Ascending aorta (tissue), 2 donors: Measurements from ENCODE around the gene AANAT. TPM values are rescaled to one million over a fixed set of nuclear protein-coding genes. Genes with fewer than 3 reads are reported as not detected.

ENCODE experiments used
- DNase-seq, 2 donors: peaks; one replicate each; pipeline ENCODE4 v3.0.0-alpha.2; 2019; ENCODE audit warnings: low spot score in 2 of 2
- H3K27ac ChIP-seq, 2 donors: fragments of 200-600 bp; sonication (generic); one replicate each; pipeline ENCODE4 v1.5.1; 2016 to 2017; ENCODE audit warnings: mild to moderate bottlenecking in 1 of 2
- H3K27me3 ChIP-seq: fragments of 200-600 bp; sonication (generic); one replicate; pipeline ENCODE4 v1.5.1; 2017
- H3K36me3 ChIP-seq, 2 donors: fragments of 200-600 bp; sonication (generic); one replicate each; pipeline ENCODE4 v1.5.1; 2016
- H3K4me1 ChIP-seq, 2 donors: fragments of 200-600 bp; sonication (generic); one replicate each; pipeline ENCODE4 v1.5.1; 2016 to 2017; ENCODE audit warnings: mild to moderate bottlenecking in 1 of 2
- H3K4me3 ChIP-seq, 2 donors: fragments of 200-600 bp; sonication (generic); one replicate each; pipeline ENCODE4 v1.5.1; 2016 to 2017; ENCODE audit warnings: mild to moderate bottlenecking in 1 of 2
- H3K9me3 ChIP-seq, 2 donors: fragments of 200-600 bp; sonication (generic); one replicate each; pipeline ENCODE4 v1.5.1; 2016
- intact Hi-C: fragments of 100-400 bp; cut with DNase I; formaldehyde crosslinking; loops from one replicate; pipeline ENCODE4 v1.15.1; 2023
- total RNA-seq: library from RNA; depleted of rRNA; stranded (reverse); fragments of >200 nt; gene quantifications from one replicate; pipeline ENCODE4 v1.1.0, GENCODE V29; 2016
- TF ChIP-seq, protein P1 (sequence below), 3 experiments: fragments of 200-600 bp in 2 of 3; fragments of 450-650 bp in 1 of 3; sonication (generic) in 2 of 3; IDR thresholded peaks; one replicate each; pipeline ENCODE4 v1.5.1; 2016 to 2019; ENCODE audit warnings: antibody characterized with exemption in 3 of 3, mild to moderate bottlenecking in 1 of 3, moderate library complexity in 1 of 3

AANAT gene
- total RNA-seq, 1 donor from 2014 or later = not detected

DNA sequence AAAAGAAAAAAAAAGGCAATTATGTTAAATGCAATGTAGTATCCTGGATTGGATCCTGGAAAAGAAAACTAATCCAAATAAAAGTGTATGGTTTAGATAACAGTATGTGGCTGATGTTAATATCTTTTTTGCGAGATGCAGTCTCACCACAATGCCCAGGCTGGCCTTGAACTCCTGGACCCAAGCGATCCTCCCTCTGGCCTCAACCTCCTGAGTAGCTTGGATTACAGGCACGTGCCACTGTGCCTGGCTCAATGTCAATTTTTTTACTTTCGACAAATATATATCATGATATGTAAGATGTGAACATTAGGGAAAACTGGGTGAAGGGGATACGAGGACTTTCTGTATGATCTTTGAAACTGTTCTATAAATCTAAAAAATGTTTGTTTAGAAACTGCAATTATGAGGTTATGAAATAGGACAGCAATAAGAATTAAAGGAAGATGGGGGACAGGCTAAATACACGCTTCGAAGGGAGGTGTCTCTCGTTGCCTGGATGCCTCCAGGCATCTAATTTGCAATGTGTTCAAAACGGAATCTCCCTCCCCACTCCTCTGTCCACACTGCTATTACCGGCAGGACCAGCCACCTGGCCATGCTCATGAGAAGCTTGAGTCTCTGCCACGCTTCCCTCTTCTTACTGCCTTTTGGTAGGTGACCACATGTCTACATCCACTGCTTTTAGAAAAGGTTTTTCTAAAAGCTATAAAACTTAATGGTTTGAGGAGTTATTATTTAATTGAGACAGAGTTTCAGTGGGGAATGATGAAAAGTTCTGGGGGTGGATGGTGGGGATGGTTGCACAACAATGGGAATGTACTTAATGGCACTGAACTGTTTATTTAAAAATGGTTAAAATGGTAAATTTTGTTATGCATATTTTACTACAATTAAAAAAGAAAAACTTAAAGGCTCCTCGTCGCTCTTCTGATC is 29.7 kb upstream of the AANAT start:
- no peak for DNase-seq
- TF ChIP-seq, protein P1, sequence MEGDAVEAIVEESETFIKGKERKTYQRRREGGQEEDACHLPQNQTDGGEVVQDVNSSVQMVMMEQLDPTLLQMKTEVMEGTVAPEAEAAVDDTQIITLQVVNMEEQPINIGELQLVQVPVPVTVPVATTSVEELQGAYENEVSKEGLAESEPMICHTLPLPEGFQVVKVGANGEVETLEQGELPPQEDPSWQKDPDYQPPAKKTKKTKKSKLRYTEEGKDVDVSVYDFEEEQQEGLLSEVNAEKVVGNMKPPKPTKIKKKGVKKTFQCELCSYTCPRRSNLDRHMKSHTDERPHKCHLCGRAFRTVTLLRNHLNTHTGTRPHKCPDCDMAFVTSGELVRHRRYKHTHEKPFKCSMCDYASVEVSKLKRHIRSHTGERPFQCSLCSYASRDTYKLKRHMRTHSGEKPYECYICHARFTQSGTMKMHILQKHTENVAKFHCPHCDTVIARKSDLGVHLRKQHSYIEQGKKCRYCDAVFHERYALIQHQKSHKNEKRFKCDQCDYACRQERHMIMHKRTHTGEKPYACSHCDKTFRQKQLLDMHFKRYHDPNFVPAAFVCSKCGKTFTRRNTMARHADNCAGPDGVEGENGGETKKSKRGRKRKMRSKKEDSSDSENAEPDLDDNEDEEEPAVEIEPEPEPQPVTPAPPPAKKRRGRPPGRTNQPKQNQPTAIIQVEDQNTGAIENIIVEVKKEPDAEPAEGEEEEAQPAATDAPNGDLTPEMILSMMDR (IDR thresholded peaks at IDR 0.05) = no peak

DNA sequence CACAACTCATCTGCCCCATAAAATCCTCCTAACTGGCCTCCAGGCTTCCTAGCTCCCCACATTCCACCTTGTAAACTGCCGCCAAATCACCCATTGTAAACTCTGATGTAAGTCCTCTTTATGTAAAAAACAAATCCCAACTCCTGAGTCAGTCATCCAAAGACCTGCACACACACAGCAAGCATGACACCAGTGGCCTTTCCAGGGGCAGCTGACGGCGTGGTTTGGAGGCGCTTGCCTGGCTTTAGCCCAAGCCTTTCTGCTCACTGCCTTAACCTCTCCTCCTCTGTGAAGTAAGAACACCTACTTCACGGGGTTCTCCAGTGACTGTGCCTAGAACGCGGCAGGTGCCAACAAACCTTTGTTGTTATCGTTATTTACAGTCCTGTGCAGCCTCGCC is 28.5 kb upstream of the AANAT start:
- H3K4me3 ChIP-seq = no peak overlapping the region
- H3K4me1 ChIP-seq = no peaks in the 10 kb centered on the region
- no peaks in the 10 kb centered on the region for H3K27me3 ChIP-seq
- DNase-seq = no peak
- H3K36me3 ChIP-seq = no peaks in the 10 kb centered on the region
- H3K27ac ChIP-seq = no peak overlapping the region
- intact Hi-C loops = no loop called here
- TF ChIP-seq, protein P1 (IDR thresholded peaks at IDR 0.05) = no peak
- no peaks in the 10 kb centered on the region for H3K9me3 ChIP-seq

More for the DNA sequence above, 29.7 kb upstream of the AANAT start:
- Histone ChIP-seq H3K9me3 (no peaks in the 10 kb centered on the region), H3K4me3 (no peak overlapping the region), H3K4me1 (no peaks in the 10 kb centered on the region), H3K36me3 (no peaks in the 10 kb centered on the region), H3K27me3 (no peaks in the 10 kb centered on the region), H3K27ac (no peak overlapping the region)
- intact Hi-C loops = no loop called here

DNA sequence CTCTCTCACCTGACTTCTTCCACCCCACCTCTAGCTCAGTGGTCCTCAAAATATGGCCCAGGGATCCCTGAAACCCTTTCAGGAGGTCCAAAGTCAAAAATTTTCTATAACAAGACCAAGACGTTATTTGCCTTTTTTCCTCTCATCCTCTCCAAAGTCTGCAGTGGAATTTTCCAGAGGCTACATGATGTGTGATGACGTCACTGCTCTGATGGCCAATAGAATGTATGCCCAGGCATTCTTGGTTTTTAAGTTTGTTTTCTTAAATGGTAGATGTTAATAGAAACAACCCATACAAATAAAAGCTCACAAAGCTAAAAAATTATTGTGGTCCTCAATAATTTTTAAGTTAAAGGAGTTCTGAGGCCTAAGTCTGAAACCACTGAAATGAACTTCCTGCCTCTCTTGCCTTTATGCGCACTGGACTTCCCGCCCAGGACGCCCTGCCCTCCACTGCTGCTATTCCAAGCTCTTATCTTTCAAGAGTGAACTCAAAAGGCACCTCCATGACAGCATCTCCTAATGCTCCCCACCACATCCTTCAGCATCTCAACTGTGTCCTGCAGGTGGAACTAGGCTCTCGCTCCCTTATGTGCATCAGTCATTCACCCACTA is 28.0 kb upstream of the AANAT start:
- H3K27me3 ChIP-seq = no peaks in the 10 kb centered on the region
- H3K27ac ChIP-seq = no peak overlapping the region
- intact Hi-C loops = no loop called here
- TF ChIP-seq, protein P1 (IDR thresholded peaks at IDR 0.05) = no peak
- H3K4me1 ChIP-seq = no peaks in the 10 kb centered on the region
- H3K9me3 ChIP-seq = no peaks in the 10 kb centered on the region
- DNase-seq = no peak
- H3K36me3 ChIP-seq = no peaks in the 10 kb centered on the region
- no peak overlapping the region for H3K4me3 ChIP-seq

DNA sequence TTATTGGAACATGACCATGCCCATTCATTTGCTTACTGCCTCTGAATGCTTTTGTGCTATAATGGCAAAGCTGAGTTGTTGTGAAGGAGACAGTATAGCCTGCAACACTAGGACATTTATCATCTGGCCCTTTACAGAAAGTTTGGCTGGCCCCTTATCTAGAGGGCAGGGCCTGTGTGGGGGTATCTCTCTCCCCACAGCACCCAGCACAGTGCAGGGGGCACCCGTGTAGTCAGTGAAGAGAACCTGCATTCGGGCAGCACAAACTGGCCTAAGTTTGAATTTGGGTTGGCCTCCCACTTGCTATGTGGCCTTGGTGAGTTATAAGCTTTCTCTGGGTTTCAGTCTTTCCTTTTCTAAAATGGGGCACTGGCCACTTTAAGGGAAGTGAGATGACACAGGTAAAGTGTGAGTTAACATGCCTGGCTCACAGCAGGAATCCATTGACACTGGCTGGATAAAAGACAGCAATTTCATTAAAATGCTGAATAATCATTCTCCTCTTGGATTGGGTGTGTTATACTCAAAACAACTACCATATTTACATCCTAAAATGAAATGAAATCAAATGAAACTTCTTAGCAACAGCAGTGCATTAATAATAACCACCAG is 26.5 kb upstream of the AANAT start:
- no peak for DNase-seq
- intact Hi-C loops = no loop called here

DNA sequence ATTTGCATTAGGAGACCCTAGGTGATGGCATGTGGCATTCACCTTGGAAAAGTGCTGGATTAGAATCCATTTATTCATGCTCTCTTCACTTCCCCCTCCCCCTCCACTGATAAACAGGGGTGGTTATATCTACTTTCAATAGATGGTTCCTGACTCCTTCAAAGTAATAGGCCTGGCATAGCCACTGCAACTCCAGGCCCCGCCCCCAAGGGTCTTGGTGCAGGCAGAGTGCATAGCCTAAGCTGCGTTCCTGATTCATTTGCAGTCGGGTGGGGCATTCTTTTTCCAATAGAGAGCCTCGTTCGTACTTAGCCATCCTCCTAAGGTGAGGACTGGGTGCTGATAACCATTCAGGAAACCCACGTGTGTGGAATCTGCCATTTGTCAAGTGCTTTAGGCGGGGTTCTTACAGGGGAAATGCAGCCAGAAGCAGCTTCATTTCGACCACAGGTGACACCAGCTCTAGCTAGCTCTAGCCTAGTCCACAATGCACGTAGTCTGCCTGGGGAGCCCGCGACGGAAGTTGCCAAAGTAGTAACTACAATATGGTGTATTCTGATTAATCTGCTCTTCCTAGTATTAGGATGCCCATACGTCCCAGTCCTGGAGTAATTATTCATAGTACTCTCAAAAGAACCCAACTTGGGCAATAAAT is 25.6 kb upstream of the AANAT start:
- TF ChIP-seq, protein P1 (IDR thresholded peaks at IDR 0.05) = no peak
- intact Hi-C loops = no loop called here
- Histone ChIP-seq H3K4me3 (no peak overlapping the region), H3K9me3 (no peaks in the 10 kb centered on the region), H3K36me3 (no peaks in the 10 kb centered on the region), H3K27me3 (no peaks in the 10 kb centered on the region), H3K27ac (no peak overlapping the region), H3K4me1 (peaks cover 0 to 3% of the 10 kb centered on the region in 2 donors)
- DNase-seq = no peak

More for the DNA sequence above, 26.5 kb upstream of the AANAT start:
- Histone ChIP-seq H3K4me1 (no peaks in the 10 kb centered on the region), H3K36me3 (no peaks in the 10 kb centered on the region), H3K9me3 (no peaks in the 10 kb centered on the region), H3K4me3 (no peak overlapping the region), H3K27me3 (no peaks in the 10 kb centered on the region), H3K27ac (no peak overlapping the region)
- TF ChIP-seq, protein P1 (IDR thresholded peaks at IDR 0.05) = no peak
